D721Med (cell line): Measurements from ENCODE around the gene GAL3ST3.
A peak's percentile ranks its signal among the peaks of the same experiment; 100 is the strongest.

Experiments used
- DNase-seq: peaks from one replicate; pipeline ENCODE4 v3.0.0; 2011; ENCODE audit warnings: low spot score; ENCODE audit not compliant: insufficient read length
- FAIRE-seq: peaks from 2 replicates; lab custom pipeline; 2011; peaks lifted over from hg19 to GRCh38; lab: Jason Lieb, UNC
- TF ChIP-seq, protein P1 (sequence below): IDR thresholded peaks from 2 replicates; pipeline ENCODE4 v1.5.1; 2012; ENCODE audit warnings: mild to moderate bottlenecking, control low read depth; ENCODE audit not compliant: insufficient read depth; ENCODE audit errors: missing control alignments

The GAL3ST3 gene

DNA sequence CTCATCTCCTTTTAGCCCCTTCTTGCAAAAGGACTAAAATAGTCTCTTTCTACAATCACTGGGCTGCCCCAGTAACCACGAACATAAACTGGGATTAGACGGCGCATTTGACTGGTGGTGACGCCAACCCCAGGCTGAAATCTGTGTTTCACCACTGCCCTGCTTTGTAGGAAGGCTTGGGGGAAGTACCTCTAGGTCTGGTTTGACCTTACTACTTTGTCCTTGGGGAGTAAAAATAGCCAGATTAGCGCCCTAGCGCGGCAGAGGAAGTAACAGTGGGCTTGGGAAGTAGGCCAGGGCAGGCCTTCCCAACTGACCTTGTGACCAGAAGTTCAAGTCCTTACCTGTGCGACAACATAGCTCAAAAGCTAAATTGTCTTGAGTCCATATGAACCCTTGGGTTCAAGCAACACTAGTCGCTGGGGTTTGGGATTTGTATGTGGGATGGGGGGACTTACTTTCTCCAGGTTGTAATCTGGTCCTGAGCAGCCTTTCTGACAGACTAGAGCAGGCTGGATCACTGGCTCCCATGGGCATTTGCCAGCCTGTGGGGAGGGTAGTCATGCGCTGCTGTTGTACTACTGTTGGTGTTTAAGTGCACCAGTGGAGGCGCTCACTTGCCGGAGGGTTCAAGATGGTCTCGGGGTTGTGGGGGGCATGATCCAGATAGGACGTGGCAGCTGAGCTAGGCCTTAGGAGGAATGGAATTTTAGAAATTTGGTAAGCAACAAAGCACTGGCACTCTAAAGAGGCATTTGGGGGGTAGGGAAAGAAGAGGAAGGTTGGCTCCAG, 20.2 kb upstream of the GAL3ST3 start:
- TF ChIP-seq, protein P1, sequence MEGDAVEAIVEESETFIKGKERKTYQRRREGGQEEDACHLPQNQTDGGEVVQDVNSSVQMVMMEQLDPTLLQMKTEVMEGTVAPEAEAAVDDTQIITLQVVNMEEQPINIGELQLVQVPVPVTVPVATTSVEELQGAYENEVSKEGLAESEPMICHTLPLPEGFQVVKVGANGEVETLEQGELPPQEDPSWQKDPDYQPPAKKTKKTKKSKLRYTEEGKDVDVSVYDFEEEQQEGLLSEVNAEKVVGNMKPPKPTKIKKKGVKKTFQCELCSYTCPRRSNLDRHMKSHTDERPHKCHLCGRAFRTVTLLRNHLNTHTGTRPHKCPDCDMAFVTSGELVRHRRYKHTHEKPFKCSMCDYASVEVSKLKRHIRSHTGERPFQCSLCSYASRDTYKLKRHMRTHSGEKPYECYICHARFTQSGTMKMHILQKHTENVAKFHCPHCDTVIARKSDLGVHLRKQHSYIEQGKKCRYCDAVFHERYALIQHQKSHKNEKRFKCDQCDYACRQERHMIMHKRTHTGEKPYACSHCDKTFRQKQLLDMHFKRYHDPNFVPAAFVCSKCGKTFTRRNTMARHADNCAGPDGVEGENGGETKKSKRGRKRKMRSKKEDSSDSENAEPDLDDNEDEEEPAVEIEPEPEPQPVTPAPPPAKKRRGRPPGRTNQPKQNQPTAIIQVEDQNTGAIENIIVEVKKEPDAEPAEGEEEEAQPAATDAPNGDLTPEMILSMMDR, result peak; percentile 27
- no peak for FAIRE-seq
- no peak for DNase-seq

DNA sequence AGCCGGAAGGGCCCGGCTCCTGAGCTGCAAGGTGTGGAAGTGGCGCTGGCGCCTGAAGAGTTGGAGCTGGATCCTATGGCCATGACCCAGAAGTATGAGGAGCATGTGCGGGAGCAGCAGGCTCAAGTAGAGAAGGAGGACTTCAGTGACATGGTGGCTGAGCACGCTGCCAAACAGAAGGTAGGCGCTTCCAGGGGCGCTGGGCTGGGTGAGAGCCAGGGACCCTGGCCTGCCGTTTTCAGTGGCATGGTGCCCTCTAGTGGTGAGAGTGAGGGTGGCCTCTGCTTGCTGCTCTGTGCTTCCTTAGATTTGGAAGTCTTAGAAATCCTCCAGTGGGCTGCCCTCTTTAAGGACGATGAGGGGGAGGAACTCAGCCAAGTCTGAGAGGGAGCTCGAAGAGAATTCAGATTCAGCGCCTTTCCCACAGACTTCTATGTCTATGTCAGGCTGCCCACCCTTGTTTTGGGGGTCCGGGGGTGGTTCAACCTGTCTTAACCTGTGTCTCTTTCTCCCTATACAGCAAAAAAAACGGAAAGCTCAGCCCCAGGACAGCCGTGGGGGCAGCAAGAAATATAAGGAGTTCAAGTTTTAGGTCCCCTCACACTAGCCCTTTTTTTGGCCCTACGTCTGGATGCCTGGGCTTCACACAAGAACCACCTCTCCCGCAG, 19.3 kb upstream of the GAL3ST3 start:
- TF ChIP-seq, protein P1, result peak; percentile 84
- DNase-seq (peak; percentile 70), FAIRE-seq (no peak)

DNA sequence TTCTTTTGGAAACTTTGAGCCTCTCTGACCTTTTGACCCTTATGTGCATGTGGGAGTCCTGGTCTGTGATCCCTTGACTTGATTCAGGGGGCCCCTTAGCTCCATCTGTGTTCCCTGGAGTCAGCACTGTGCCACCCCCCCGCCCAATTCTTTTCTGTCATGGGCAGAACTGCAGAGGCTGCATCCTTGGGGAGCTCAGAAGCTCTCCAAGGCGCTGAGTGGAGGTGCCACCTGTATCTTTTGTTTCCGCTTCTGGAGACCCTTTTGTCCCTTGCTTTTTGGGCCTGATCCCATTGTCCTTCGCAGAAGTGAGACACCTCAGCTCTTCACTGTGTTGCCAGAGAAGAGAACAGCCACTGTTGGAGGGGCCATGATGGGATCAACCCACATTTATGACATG, 18.7 kb upstream of the GAL3ST3 start:
- DNase-seq, result no peak
- TF ChIP-seq, protein P1, result no peak
- FAIRE-seq, result no peak

DNA sequence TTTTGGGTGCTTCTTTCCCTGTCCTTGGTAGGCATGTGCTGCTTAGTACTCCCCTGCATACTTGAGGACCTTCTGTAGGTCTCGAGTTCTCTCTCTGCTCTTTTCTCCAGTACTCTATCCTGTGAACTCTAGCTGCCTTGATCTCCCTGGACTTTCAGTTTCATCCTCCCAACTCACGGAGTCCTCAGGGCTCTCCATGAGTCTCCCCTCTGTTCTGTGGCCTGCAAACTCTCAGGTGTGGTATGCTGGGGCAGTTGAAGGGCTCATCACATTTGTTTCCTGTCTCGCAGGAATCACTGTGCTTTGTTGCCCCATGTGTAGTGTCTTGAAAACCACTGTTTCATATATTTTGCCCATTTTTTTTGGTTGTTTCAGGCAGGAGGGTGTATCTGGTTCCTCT, 17.8 kb upstream of the GAL3ST3 start:
- no peak for DNase-seq
- FAIRE-seq, result no peak
- TF ChIP-seq, protein P1, result no peak

DNA sequence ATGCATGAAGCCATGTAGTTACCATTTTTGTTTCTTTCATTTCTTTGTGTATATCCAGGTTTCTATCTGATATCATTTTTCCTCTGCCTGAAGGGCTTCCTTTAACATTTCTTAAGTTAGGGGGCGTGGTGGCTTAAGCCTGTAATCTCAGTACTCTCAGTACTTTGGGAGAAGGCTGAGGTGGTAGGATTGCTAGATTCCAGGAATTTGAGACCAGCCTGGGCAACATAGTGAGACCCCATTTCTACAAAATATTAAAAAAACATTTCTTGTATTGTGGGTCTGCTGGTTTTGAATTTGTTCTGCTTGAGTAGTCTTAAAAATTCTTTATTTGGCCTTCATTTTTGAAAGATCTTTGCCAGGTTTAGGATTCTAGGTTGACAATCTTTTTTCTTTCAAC, 15.6 kb upstream of the GAL3ST3 start:
- TF ChIP-seq, protein P1, result no peak
- FAIRE-seq, result no peak

DNA sequence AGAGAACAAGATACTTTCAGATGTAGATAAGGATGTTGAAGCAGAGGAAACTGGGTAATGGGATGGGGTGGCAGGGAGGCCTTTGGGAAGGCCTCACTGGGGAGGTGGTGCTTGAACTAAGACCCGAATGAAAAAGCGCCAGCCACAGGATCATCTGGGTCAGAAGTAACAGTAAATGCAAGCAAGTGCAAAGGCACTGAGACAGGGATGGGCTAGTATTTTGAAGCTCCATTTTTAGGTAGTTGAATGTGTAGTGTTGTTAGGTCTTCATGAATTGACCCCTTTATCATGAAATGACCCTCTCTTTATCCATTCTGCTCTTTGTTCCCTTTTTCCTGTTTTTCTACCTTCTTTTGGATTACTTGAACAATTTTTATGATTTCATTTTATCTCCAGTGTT, 14.9 kb upstream of the GAL3ST3 start:
- TF ChIP-seq, protein P1, result no peak
- no peak for DNase-seq
- FAIRE-seq, result no peak

More for the DNA sequence above, 15.6 kb upstream of the GAL3ST3 start:
- no peak for DNase-seq

DNA sequence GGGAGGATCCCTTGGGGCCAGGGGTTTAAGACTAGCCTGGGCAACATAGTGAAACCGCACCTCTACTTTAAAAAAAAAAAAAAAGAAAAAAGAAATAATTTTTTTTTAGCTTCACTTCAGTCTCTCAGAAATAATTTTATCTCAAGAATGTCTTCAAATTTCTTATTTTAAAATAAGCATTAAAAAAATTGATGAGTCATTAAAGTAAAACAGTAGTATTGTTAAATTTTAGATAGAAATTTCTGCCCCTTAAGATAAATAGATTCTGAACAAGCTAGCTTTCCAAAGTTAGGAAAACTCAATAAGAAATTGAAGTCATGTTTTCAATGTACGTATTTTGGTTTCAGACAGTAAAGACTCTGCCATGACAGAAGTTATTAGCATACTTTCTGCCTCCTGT, 13.4 kb upstream of the GAL3ST3 start:
- TF ChIP-seq, protein P1, result no peak
- DNase-seq (no peak), FAIRE-seq (no peak)
